ENCODE data around the gene CTNNA2. TPM values are rescaled to one million over a fixed set of nuclear protein-coding genes. Genes with fewer than 3 reads are reported as not detected.

CTNNA2 gene
- total RNA-seq, 1 experiment from 2014 or later: not detected

DNA sequence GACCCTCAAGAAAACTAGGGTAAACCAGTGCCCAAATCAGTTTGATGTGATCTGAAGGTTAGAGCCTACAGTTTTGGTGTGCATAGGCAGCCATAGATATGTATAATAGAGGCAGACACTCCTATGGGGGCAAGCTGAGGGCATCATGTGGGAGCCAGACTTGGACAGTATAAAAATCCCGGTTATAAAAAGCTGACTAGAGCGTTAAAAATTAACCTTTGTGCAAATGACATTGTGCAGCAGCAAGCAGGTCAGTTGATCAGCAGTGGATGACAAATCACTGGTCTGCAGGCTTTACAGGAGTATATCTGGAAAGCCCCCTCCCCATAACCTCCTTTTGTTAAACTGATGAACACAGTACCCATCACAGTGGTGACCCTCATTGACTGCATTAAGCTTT is 107.8 kb downstream of the CTNNA2 start:
- H2AFZ ChIP-seq: no peak overlapping the region
- no peak overlapping the region for H3K27ac ChIP-seq
- no peaks in the 10 kb centered on the region for H3K27me3 ChIP-seq (ENCODE audit: insufficient read depth, low read depth)
- H3K4me1 ChIP-seq (replicated peaks; ENCODE audit: insufficient read depth): no peaks in the 10 kb centered on the region
- TF ChIP-seq CTCF (conservative IDR thresholded peaks at IDR 0.05): no peak
- no peak for DNase-seq
- H3K4me3 ChIP-seq: no peak overlapping the region
- no peaks in the 10 kb centered on the region for H3K9me2 ChIP-seq (ENCODE audit: insufficient read depth)
- CTCF ChIA-PET: no interaction called here
- H3K4me2 ChIP-seq: no peak overlapping the region
- H3K79me2 ChIP-seq (ENCODE audit: low read depth): no peaks in the 10 kb centered on the region
- H3K9me3 ChIP-seq (ENCODE audit: insufficient read depth, low read depth): no peaks in the 10 kb centered on the region
- H3F3A ChIP-seq (ENCODE audit: insufficient read depth, low read depth): no peaks in the 10 kb centered on the region
- H3K36me3 ChIP-seq (ENCODE audit: low read depth): no peaks in the 10 kb centered on the region
- BruUV-seq (replicated peaks): no TSS peak
- POLR2A ChIA-PET (ENCODE audit: unreplicated experiment): no interaction called here
- intact Hi-C loops (cut with micrococcal nuclease; ENCODE audit: unreplicated experiment): no loop called here
- no peaks in the 10 kb centered on the region for H4K20me1 ChIP-seq (ENCODE audit: insufficient read depth)

DNA sequence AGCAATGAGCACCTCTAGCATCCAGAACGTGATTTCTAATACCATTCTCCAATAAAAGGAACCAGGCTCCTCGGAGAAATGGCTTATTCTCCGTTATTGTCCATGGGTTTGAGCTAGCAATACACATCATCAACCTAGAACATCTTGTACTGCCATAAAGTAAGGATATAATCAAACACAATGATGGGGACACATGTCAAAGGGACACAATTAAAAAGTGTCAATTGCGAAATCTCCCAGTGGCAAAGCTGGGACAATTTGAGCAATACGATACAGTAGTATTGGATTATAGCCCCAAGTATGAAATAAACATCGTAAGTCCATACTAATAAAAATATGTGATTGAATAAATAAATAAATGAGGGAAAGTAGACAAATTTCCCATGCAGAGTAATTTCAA is 108.4 kb downstream of the CTNNA2 start:
- TF ChIP-seq EZH2 (IDR thresholded peaks at IDR 0.05; ENCODE audit: low read depth) (no peak), CTCF (conservative IDR thresholded peaks at IDR 0.05) (no peak)
- Histone ChIP-seq H3K4me2 (no peak overlapping the region), H2AFZ (no peak overlapping the region), H3K4me3 (no peak overlapping the region), H3K27ac (no peak overlapping the region), H3K4me1 (replicated peaks; ENCODE audit: insufficient read depth) (no peaks in the 10 kb centered on the region), H3K27me3 (ENCODE audit: insufficient read depth, low read depth) (no peaks in the 10 kb centered on the region), H3K36me3 (ENCODE audit: low read depth) (no peaks in the 10 kb centered on the region), H3K9me3 (ENCODE audit: insufficient read depth, low read depth) (no peaks in the 10 kb centered on the region), H3K79me2 (ENCODE audit: low read depth) (no peaks in the 10 kb centered on the region), H3K9me2 (ENCODE audit: insufficient read depth) (no peaks in the 10 kb centered on the region), H4K20me1 (ENCODE audit: insufficient read depth) (no peaks in the 10 kb centered on the region), H3F3A (ENCODE audit: insufficient read depth, low read depth) (no peaks in the 10 kb centered on the region)
- intact Hi-C loops (cut with micrococcal nuclease; ENCODE audit: unreplicated experiment): no loop called here
- no TSS peak for BruUV-seq (replicated peaks)
- POLR2A ChIA-PET (ENCODE audit: unreplicated experiment): no interaction called here
- CTCF ChIA-PET: no interaction called here
- no peak for DNase-seq

GRCh38 chr2:79621755-79622154 is 108.9 kb downstream of the CTNNA2 start:
- H3K9me2 ChIP-seq (ENCODE audit: insufficient read depth): no peaks in the 10 kb centered on the region
- H3K4me2 ChIP-seq: no peak overlapping the region
- no peaks in the 10 kb centered on the region for H4K20me1 ChIP-seq (ENCODE audit: insufficient read depth)
- no peaks in the 10 kb centered on the region for H3K27me3 ChIP-seq (ENCODE audit: insufficient read depth, low read depth)
- no peaks in the 10 kb centered on the region for H3K36me3 ChIP-seq (ENCODE audit: low read depth)
- H3K4me3 ChIP-seq: no peak overlapping the region
- intact Hi-C loops (cut with micrococcal nuclease; ENCODE audit: unreplicated experiment): no loop called here
- H3K9me3 ChIP-seq (ENCODE audit: insufficient read depth, low read depth): no peaks in the 10 kb centered on the region
- DNase-seq: no peak
- CTCF ChIA-PET: no interaction called here
- POLR2A ChIA-PET (ENCODE audit: unreplicated experiment): no interaction called here
- TF ChIP-seq CTCF (conservative IDR thresholded peaks at IDR 0.05): no peak
- TF ChIP-seq EZH2 (IDR thresholded peaks at IDR 0.05; ENCODE audit: low read depth): no peak
- no TSS peak for BruUV-seq (replicated peaks)
- no peaks in the 10 kb centered on the region for H3K4me1 ChIP-seq (replicated peaks; ENCODE audit: insufficient read depth)
- H3F3A ChIP-seq (ENCODE audit: insufficient read depth, low read depth): no peaks in the 10 kb centered on the region
- H3K27ac ChIP-seq: no peak overlapping the region
- no peaks in the 10 kb centered on the region for H3K79me2 ChIP-seq (ENCODE audit: low read depth)
- H2AFZ ChIP-seq: no peak overlapping the region

Data from PC-9 (cell line).